Cortex of kidney (tissue), 1 donor: ENCODE data around the gene RAB11A.

Experiments
- DNase-seq: peaks from one replicate; lab custom pipeline; 2025; lab: John Stamatoyannopoulos, UW

RAB11A gene

DNA sequence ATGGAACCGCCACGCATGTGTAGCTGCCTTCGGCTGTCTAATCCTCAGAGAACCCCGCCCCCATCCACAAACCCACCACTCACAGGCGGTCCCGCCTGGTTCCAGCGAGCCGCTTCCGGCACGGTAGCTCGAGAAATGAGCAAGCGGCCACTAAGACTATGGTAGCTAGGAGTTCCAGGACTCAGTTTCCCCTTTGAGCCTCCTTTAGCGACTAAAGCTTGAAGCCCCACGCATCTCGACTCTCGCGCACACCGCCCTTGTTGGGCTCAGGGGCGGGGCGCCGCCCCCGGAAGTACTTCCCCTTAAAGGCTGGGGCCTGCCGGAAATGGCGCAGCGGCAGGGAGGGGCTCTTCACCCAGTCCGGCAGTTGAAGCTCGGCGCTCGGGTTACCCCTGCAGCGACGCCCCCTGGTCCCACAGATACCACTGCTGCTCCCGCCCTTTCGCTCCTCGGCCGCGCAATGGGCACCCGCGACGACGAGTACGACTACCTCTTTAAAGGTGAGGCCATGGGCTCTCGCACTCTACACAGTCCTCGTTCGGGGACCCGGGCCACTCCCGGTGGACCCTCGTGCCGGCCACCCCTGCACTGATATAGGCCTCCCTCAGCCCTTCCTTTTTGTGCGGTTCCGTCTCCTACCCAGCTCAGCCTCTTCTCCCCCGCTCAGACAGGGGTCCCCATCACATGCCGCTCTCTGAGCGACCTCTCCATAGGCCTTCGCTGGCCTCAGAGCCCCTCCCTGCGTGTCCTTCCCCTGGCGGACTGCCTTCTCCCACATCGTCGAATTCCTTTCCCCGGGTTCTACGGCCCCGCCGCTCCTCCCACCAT lies at the start of gene RAB11A:
Gene RAB11A (plus strand): TSS at position 366 of the 828 bp plus-strand sequence. CDS start 95 bp downstream, at position 461.
- DNase-seq: peak; percentile 93

GRCh38 chr15:65819563-65819960 lies 49.7 kb upstream of the RAB11A start:
- no peak for DNase-seq

- DNase-seq: no peak
Measured at GRCh38 chr15:65821070-65821469, 48.2 kb upstream of the RAB11A start.

- no peak for DNase-seq
Measured at GRCh38 chr15:65822316-65822715, 47.0 kb upstream of the RAB11A start.

DNA sequence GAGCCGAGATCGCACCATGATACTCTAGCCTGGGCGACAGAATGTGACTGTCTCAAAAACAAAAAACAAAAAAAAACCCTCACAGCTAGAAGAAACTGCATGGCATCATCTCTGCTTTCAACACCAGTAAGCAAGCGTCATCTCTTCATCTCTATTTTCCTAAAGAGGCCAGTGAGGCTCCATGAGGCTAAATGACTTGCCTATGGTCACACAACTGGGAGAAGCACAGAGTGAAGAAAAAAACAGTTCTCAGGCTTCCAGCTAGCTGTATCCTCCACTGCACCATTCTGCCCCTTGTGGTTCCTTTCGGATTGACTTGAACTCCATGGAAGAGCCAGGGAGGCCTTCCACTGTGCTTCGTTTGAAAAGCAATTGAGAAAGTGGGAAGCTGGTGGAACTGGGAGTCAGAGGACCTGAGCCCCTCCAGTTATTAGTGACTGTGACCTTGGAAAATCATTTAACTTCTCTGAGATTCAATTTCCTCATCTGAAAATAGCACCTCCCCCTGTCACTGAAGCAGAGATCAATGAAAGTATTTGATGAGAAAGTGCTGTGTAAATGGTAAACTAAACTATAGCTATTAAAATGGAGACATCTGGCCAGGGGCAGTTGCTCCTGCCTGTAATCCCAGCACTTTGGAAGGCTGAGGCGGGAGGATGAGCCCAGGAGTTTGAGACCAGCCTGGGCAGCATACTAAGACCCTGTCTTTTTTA lies 45.1 kb upstream of the RAB11A start:
- no peak for DNase-seq

- no peak for DNase-seq
Measured at GRCh38 chr15:65824941-65825544, 44.2 kb upstream of the RAB11A start.

GRCh38 chr15:65827065-65827464 lies 42.2 kb upstream of the RAB11A start:
- DNase-seq: no peak

DNA sequence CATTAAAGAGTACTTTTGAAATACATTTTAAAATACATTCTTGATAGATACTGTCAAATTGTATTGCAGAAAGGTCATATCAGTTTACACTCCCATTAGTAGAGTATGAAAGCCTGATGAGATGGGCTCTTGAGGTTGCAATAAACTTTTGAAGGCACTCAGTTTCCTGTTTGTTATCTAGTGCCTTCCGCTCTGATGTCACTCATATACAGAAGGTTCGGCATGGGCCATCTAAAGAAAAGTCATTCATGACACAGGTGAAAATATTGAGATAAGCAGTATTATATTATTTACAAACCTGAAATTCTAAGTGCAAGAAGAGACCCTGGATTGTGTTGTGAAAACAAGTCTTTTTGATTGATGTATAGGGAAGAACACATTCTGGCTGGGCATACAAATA lies 40.7 kb upstream of the RAB11A start:
- DNase-seq: no peak

DNA sequence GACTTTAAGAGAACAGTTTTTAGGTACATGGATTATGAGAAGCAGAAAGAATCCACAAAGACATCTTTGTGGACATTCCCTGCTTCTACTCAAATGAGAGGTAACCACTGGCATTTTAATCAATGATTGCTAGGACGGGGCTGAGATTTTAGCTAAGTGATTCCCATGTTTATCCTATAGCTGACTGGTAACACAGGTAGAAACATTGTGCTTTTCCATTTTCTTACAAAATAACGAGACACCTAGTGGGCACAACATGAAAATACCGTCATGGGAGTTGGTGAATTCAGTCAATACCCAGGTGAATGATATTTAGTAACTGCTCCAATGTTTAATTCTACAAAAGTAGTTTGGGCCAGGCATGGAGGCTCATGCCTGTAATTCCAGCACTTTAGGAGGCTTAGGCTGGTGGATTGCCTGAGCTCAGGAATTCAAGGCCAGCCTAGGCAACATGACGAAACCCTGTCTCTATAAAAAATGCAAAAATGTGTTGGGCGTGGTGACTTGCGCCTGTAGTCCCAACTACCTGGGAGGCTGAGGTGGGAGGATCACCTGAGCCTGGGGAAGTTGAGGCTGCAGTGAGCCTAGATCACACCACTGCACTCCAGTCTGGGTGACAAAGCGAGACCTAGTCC lies 40.0 kb upstream of the RAB11A start:
- DNase-seq: no peak

GRCh38 chr15:65832549-65833364 lies 36.5 kb upstream of the RAB11A start:
- DNase-seq: no peak

GRCh38 chr15:65833501-65834205 lies 35.6 kb upstream of the RAB11A start:
- DNase-seq: no peak

DNA sequence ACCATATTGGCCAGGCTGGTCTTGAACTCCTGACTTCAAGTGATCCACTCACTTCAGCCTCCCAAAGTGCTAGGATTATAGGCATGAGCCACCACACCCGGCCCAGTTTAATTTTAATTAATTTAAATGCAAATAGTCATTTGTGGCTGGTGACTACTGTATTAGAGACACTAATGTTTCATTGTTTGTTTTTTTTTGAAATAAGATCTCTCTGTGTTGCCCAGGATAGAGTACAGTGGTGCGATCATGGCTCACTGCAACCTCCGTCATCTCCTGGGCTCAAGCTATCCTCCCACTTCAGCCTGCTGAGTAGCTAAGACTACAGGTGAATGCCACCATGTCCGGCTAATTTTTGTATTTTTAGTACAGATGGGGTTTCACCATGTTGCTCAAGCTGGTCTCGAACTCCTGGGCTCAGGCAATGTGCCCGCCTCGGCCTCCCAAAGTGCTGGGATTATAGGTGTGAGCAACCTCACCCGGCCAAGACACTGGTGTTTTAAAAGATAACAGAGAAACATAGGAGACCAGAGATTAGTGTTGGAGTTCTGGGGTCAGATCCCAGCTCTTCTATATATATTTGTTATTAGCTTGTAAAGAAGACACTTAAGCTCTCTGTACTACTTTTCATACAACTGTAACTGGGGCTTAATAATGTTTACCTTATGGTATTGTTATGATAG lies 34.5 kb upstream of the RAB11A start:
- DNase-seq: no peak

DNA sequence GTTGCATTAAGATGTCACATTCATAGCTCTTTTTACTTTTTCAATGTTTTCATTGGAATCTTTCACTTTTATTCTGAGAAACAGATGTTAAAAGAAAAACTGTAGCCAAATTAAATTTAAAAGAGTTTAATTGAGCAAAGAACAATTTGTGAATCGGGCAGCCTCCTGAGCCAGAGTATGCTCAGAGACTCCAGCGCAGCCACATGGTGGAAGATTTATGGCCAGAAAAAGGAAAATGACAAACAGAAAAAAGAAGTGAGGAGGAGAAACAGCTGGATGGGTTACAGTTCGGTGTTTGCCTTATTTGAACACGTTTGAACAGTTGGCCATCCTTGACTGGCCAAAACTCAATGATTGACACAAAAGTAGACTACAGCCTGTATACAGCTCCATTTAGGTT lies 33.8 kb upstream of the RAB11A start:
- no peak for DNase-seq

- DNase-seq: no peak
Measured at GRCh38 chr15:65836665-65837064, 32.6 kb upstream of the RAB11A start.

- DNase-seq: no peak
Measured at GRCh38 chr15:65837301-65838294, 31.7 kb upstream of the RAB11A start.

GRCh38 chr15:65839354-65839901 lies 29.9 kb upstream of the RAB11A start:
- no peak for DNase-seq

- no peak for DNase-seq
Measured at GRCh38 chr15:65839985-65840384, 29.3 kb upstream of the RAB11A start.

- no peak for DNase-seq
Measured at GRCh38 chr15:65841121-65841930, 28.0 kb upstream of the RAB11A start.
